RPMI8226 (cell line): ENCODE measurements around the gene DCAKD.
A peak's percentile ranks its signal among the peaks of the same experiment; 100 is the strongest.

Experiments used
- DNase-seq: peaks from one replicate; pipeline ENCODE4 v3.0.0-alpha.2; 2015

The DCAKD gene

GRCh38 chr17:44997733-44998520 is 53.5 kb downstream of the DCAKD start:
- no peak for DNase-seq

DNA sequence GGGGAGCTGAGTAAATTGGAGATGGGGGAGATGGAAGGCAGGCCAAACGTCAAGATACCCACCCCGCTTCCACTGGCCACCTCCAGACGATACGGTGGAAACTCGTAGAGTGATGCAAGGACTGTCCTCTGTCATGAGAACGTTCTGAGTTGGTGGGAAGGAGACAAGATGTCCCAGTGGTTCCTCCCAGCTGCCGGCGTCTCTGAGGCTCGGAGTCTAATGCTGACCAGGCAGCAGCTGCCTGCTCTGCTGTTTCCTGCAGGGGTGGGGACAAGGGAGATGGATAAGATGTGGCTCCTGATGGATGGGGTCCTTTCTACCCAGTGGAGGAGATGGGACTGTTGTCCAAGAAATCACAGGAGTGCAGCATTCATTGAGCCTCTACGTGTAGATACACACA is 55.1 kb downstream of the DCAKD start:
- no peak for DNase-seq

DNA sequence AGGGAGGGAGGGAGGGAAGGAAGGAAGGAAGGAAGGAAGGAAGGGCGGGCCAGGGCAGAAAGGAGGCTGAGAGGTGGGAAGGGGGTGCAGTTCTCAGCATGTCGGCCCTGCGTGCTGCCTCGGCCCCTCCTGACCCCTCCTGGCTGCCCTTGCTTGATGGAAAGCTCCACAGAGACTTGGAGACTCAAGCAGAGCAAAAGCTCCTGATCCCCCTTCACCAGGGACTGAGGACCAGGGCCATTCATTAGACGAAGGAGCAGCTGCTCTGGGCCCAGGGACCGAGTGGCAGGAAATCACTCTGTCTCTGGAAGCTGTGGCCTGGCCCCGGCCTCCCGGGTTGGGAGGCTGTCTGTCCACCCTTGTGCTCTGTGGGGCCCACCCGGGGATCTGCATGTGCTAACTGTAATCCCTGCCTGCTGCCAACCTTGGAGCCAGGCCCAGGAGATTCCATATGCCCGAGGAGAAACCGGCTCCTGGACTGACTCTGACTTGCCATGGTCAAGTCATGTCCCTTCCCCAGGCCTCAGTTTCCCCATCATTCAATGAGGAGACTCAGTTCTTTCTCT is 55.9 kb downstream of the DCAKD start:
- no peak for DNase-seq

GRCh38 chr17:44992242-44992939 is 59.0 kb downstream of the DCAKD start:
- no peak for DNase-seq

DNA sequence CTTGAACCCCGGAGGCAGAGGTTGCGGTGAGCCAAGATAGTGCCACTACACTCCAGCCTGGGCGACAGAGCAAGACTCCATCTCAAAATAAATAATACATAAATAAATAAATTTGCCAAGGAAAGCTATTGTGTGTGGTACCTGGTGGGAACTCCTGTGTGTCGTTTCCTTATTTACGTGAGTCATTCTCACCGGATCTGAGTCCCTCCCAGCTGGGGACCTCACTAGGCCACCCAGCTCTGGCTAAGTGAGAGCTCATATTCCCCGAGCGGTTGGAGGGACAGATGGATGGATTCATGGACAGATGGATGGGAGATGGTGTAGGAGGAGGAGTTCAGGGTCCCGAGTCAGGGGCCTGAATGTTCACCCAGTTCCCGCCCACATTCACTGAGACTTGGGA is 60.4 kb downstream of the DCAKD start:
- no peak for DNase-seq

DNA sequence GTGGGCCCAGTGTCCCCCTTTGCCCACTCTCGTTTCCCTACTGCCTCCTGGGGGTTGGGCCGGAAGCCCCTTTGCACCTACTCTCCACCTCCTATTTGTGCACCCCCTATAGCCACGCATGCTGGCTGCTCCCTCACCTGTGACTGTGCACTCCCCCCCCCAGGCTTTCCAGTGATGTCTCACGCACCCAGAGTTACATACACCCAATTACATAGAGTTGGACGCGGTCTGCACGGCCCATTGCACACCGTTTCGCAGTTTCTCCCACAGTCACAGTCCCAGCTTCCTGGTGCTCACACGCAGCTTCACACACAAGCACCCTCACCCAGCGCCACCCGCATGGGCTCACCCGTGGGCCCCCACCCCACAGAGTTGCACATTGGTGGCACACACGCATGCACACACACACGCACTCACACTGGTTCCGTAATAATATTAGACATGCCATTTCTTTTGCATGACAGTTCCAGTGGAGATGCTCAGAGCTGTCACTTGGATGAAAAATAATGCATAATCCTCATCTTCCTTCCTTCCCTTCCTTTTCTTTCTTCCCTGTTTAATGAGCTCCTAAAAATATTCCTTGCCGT is 61.8 kb downstream of the DCAKD start:
- no peak for DNase-seq

GRCh38 chr17:44988044-44988942 is 63.1 kb downstream of the DCAKD start:
- no peak for DNase-seq

GRCh38 chr17:44983563-44983962 is 67.9 kb downstream of the DCAKD start:
- DNase-seq, result no peak

DNA sequence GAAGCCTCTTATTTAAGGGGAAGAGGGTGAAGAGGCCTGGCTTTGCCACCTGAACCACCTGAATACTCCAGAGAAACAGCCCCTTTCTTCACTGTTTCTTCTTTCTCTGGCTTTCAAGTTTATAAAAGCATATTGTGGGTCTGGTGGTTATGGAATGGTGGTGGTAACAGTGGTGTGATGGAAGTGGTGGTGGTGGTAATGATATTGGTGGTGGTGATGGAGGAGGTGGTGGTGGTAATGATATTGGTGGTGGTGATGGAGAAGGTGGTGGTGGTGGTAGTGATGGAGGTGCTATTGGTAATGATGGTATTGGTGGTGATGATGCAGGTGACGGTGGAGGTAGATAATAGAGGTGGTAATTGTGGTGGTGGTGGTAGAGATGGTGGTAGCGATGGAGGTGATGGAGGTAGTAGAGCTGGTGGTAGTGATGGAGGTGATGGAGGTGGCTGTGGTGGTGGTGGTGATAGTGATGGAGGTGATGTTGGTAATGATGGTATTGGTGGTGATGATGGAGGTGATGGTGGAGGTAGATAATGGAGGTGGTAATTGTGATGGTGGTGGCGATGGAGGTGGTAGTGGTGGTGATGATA is 69.2 kb downstream of the DCAKD start:
- no peak for DNase-seq

DNA sequence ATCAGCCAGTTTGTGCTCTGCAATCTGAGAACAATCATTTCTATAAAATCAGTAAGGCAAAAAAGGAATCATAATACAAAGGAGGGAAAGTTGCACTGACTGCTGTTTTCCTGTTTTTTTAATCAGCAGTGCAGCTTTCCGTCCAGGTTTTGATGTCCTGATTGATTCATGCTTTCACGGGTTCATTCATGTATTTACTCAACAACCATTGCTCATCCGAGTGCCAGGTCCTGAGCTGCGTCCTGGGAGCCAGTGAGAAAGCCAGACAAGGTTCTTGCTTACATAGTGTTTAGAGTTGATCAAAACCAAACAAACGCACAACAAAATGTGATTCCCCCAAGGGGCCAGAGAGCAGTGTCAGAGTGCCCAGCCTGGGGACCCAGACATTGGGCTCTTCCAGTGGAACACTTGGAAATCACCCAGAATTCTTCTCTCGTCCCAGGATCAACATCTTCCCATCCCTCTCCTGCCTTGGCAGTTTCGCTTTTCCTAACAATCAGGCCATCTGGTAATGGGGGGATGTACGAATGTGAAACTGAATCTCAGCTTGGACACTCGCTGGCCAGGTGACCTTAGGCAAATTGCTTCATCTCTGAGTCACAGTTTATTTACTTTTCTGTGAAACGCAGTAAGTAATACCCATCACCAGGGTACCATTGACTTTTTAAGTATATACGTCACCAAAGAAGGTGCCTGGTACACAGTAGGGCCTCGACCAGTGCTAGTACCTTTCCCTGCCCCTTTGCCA is 70.0 kb downstream of the DCAKD start:
- DNase-seq, result no peak

DNA sequence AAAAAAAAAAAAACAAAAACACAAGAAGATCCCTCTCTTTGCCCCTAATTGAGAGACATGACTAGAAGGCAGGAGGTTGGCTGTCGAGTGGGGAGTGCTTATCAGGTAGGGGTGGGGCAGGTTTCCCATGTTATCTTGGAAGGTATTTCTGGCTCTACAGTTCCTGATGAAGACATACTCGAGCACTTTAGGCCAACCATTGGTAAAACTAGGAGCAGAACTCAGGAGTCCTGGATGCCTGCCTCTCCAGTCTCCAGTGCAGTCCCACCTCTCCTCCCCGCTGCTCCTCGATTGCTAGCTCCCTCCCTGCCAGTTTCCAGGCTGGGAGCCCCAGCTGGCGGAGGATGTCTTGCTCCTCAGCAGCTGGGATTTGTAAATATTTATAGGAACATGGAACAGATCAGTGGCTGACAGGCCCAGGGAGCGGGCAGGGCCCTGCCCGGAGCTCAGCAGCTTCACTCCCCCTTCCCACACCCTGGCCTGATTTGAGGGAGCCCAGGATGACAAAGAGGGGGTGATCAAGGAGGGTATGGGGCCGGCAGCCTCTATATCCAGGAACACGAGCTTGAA is 71.9 kb downstream of the DCAKD start:
- no peak for DNase-seq

- no peak for DNase-seq
Observed at GRCh38 chr17:44978807-44979206, 72.6 kb downstream of the DCAKD start.

DNA sequence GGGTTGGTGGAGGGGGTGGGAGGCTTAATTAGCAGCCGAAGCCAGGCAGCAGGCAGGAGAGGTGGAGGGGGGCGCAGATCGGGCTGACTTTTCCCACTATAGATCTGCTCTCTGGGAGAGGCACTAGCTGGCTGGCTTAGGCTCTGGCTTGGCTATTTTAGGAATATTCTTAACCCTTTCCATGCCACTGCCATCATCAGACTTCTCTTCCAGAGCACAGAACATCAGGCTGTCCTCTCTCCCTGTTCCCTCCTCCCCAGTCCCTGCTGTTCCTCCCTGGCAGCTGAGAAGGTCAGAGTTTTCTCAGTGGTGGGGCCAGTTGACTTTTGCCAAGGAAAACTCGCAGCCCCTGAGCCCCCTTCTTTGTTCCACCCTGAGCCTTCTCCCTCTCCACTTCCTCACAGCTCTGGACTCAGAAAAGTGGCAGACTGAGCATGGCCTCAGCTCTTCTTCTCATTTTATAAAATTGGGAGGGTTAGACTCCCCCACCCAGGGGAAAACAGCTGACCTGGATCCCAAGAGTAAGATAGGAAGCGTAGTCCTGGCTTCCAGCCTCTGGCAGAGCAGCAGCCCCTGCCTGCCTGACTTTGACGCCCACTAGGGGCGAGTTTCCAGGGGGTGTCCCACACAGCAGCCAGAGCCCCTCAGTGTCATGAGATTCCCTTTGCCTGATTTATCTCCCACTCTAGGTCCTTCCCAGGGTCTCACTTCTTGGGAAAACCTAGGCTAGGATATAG is 73.5 kb downstream of the DCAKD start:
- DNase-seq, result no peak

- peak; percentile 35 for DNase-seq
Observed at GRCh38 chr17:44977065-44977464, 74.4 kb downstream of the DCAKD start.

GRCh38 chr17:44976206-44976605 is 75.2 kb downstream of the DCAKD start:
- no peak for DNase-seq
